Measurements from ENCODE around the gene KIAA1549. TPM values are rescaled to one million over a fixed set of nuclear protein-coding genes. Genes with fewer than 3 reads are reported as not detected.
A peak's percentile ranks its signal among the peaks of the same experiment; 100 is the strongest.

The KIAA1549 gene
- total and polyA plus RNA-seq, 9 of the 15 experiments (the other 6 are each of a cell fraction or from before 2014, with no cell fraction given), result 0.01 to 0.29 (median 0.07) TPM

GRCh38 chr7:138987686-138988085 lies 6.5 kb upstream of the KIAA1549 start (continued):
- TF ChIP-seq, protein P1, sequence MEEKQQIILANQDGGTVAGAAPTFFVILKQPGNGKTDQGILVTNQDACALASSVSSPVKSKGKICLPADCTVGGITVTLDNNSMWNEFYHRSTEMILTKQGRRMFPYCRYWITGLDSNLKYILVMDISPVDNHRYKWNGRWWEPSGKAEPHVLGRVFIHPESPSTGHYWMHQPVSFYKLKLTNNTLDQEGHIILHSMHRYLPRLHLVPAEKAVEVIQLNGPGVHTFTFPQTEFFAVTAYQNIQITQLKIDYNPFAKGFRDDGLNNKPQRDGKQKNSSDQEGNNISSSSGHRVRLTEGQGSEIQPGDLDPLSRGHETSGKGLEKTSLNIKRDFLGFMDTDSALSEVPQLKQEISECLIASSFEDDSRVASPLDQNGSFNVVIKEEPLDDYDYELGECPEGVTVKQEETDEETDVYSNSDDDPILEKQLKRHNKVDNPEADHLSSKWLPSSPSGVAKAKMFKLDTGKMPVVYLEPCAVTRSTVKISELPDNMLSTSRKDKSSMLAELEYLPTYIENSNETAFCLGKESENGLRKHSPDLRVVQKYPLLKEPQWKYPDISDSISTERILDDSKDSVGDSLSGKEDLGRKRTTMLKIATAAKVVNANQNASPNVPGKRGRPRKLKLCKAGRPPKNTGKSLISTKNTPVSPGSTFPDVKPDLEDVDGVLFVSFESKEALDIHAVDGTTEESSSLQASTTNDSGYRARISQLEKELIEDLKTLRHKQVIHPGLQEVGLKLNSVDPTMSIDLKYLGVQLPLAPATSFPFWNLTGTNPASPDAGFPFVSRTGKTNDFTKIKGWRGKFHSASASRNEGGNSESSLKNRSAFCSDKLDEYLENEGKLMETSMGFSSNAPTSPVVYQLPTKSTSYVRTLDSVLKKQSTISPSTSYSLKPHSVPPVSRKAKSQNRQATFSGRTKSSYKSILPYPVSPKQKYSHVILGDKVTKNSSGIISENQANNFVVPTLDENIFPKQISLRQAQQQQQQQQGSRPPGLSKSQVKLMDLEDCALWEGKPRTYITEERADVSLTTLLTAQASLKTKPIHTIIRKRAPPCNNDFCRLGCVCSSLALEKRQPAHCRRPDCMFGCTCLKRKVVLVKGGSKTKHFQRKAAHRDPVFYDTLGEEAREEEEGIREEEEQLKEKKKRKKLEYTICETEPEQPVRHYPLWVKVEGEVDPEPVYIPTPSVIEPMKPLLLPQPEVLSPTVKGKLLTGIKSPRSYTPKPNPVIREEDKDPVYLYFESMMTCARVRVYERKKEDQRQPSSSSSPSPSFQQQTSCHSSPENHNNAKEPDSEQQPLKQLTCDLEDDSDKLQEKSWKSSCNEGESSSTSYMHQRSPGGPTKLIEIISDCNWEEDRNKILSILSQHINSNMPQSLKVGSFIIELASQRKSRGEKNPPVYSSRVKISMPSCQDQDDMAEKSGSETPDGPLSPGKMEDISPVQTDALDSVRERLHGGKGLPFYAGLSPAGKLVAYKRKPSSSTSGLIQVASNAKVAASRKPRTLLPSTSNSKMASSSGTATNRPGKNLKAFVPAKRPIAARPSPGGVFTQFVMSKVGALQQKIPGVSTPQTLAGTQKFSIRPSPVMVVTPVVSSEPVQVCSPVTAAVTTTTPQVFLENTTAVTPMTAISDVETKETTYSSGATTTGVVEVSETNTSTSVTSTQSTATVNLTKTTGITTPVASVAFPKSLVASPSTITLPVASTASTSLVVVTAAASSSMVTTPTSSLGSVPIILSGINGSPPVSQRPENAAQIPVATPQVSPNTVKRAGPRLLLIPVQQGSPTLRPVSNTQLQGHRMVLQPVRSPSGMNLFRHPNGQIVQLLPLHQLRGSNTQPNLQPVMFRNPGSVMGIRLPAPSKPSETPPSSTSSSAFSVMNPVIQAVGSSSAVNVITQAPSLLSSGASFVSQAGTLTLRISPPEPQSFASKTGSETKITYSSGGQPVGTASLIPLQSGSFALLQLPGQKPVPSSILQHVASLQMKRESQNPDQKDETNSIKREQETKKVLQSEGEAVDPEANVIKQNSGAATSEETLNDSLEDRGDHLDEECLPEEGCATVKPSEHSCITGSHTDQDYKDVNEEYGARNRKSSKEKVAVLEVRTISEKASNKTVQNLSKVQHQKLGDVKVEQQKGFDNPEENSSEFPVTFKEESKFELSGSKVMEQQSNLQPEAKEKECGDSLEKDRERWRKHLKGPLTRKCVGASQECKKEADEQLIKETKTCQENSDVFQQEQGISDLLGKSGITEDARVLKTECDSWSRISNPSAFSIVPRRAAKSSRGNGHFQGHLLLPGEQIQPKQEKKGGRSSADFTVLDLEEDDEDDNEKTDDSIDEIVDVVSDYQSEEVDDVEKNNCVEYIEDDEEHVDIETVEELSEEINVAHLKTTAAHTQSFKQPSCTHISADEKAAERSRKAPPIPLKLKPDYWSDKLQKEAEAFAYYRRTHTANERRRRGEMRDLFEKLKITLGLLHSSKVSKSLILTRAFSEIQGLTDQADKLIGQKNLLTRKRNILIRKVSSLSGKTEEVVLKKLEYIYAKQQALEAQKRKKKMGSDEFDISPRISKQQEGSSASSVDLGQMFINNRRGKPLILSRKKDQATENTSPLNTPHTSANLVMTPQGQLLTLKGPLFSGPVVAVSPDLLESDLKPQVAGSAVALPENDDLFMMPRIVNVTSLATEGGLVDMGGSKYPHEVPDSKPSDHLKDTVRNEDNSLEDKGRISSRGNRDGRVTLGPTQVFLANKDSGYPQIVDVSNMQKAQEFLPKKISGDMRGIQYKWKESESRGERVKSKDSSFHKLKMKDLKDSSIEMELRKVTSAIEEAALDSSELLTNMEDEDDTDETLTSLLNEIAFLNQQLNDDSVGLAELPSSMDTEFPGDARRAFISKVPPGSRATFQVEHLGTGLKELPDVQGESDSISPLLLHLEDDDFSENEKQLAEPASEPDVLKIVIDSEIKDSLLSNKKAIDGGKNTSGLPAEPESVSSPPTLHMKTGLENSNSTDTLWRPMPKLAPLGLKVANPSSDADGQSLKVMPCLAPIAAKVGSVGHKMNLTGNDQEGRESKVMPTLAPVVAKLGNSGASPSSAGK (IDR thresholded peaks at IDR 0.05), result no peak
- TF ChIP-seq, protein P2, sequence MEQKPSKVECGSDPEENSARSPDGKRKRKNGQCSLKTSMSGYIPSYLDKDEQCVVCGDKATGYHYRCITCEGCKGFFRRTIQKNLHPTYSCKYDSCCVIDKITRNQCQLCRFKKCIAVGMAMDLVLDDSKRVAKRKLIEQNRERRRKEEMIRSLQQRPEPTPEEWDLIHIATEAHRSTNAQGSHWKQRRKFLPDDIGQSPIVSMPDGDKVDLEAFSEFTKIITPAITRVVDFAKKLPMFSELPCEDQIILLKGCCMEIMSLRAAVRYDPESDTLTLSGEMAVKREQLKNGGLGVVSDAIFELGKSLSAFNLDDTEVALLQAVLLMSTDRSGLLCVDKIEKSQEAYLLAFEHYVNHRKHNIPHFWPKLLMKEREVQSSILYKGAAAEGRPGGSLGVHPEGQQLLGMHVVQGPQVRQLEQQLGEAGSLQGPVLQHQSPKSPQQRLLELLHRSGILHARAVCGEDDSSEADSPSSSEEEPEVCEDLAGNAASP (IDR thresholded peaks at IDR 0.05), result no peak
- TF ChIP-seq XRCC3 (IDR thresholded peaks at IDR 0.05) (no peak), MAZ (CRISPR knock-in tag; conservative IDR thresholded peaks at IDR 0.05 in 1 of 2, IDR thresholded peaks at IDR 0.05 in 1 of 2) (no peak), BCOR (IDR thresholded peaks at IDR 0.05) (0 out of 2 replicates have a peak, but pooled peaks have one; percentile 22), ZNF764 (CRISPR knock-in tag; IDR thresholded peaks at IDR 0.05; ENCODE audit: low read depth) (no peak), L3MBTL2 (IDR thresholded peaks at IDR 0.05) (no peak), YY1 (IDR thresholded peaks at IDR 0.05; ENCODE audit: borderline replicate concordance in 1 of 3, control insufficient read depth in 1 of 3, extremely low read depth in 1 of 3, insufficient read depth in 3 of 3, insufficient read length in 1 of 3, insufficient replicate concordance in 2 of 3, low read depth in 1 of 3, low read length in 2 of 3) (no peak), ZNF551 (CRISPR knock-in tag; IDR thresholded peaks at IDR 0.05) (no peak)
- TF ChIP-seq, protein P3, sequence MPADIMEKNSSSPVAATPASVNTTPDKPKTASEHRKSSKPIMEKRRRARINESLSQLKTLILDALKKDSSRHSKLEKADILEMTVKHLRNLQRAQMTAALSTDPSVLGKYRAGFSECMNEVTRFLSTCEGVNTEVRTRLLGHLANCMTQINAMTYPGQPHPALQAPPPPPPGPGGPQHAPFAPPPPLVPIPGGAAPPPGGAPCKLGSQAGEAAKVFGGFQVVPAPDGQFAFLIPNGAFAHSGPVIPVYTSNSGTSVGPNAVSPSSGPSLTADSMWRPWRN (IDR thresholded peaks at IDR 0.05; ENCODE audit: low read depth), result no peak
